Lung (tissue), 12 donors: ENCODE data around the gene RNF144A. TPM values are rescaled to one million over a fixed set of nuclear protein-coding genes. Genes with fewer than 3 reads are reported as not detected.
"Not testable (repeated sequence)": the region's sequence is repeated elsewhere in the genome, so short reads cannot be mapped to it uniquely, and the experiment has no call there.

ENCODE experiments used
- ATAC-seq: fragments of 200-7000 bp; cut with Tn5 transposase; one replicate; pipeline ENCODE4 v1.9.1; 2020; ENCODE audit warnings: moderate number of reproducible peaks; ENCODE audit not compliant: insufficient read depth, low FRiP score
- DNase-seq, 3 donors: peaks; one replicate each; pipeline ENCODE4 v3.0.0-alpha.2; 2013 to 2017
- H3K27ac ChIP-seq, 2 donors: one replicate each; pipeline ENCODE4 v1.5.1; 2013; ENCODE audit warnings: mild to moderate bottlenecking in 2 of 2, moderate library complexity in 2 of 2, control low read depth in 1 of 2, inconsistent platforms in 1 of 2, low read depth in 1 of 2, low read length in 1 of 2
- H3K27me3 ChIP-seq, 3 donors: one replicate each; pipeline ENCODE4 v1.5.1; 2013; ENCODE audit warnings: low read length in 2 of 3; ENCODE audit not compliant: control insufficient read depth in 3 of 3, insufficient read depth in 3 of 3
- H3K36me3 ChIP-seq, 4 donors: one replicate each; pipeline ENCODE4 v1.5.1; 2013; ENCODE audit warnings: low read length in 4 of 4, mild to moderate bottlenecking in 1 of 4, moderate library complexity in 1 of 4; ENCODE audit not compliant: control insufficient read depth in 4 of 4, insufficient read depth in 4 of 4
- H3K4me1 ChIP-seq, 5 donors: one replicate each; pipeline ENCODE4 v1.5.1; 2013; ENCODE audit warnings: low read length in 5 of 5, mild to moderate bottlenecking in 2 of 5, moderate library complexity in 1 of 5; ENCODE audit not compliant: control insufficient read depth in 5 of 5, insufficient read depth in 5 of 5
- H3K4me3 ChIP-seq: one replicate; pipeline ENCODE4 v1.5.1; 2013; ENCODE audit warnings: mild to moderate bottlenecking, control low read depth, moderate library complexity
- H3K9ac ChIP-seq, 2 donors: one replicate each; pipeline ENCODE4 v1.5.1; 2013; ENCODE audit warnings: low read length in 2 of 2, control low read depth in 1 of 2; ENCODE audit not compliant: insufficient read depth in 1 of 2
- H3K9me3 ChIP-seq, 4 donors: one replicate each; pipeline ENCODE4 v1.5.1; 2013; ENCODE audit warnings: low read length in 3 of 4, mild to moderate bottlenecking in 1 of 4, moderate library complexity in 1 of 4; ENCODE audit not compliant: control insufficient read depth in 4 of 4, insufficient read depth in 3 of 4
- WGBS, 2 donors: extraction: QIAGEN DNeasy Blood & Tissue Kit; methylation state at CpG; one replicate each; pipeline ENCODE4 v1.1.7; 2013; 5-methylcytosine and 5-hydroxymethylcytosine counted together
- polyA plus RNA-seq, 2 donors: library from polyadenylated mRNA; stranded (reverse); fragments of 200-250 nt; gene quantifications; one replicate each; pipeline ENCODE4 v1.2.1, GENCODE V29; 2013
- total RNA-seq, 2 donors: library from RNA; depleted of rRNA in 1 of 2; stranded (reverse); fragments of >200 nt in 1 of 2; gene quantifications; one replicate each; pipeline ENCODE4 v1.2.1, GENCODE V29; 2014 to 2021
- TF ChIP-seq, protein P1 (sequence below): IDR thresholded peaks from 2 replicates; pipeline ENCODE4 v1.5.1; 2012; ENCODE audit warnings: mild to moderate bottlenecking; ENCODE audit errors: control extremely low read depth, extremely low read depth
- donor health status: control.
- donor health status: control.
- donor health status: Bipolar disorder and iron deficiency.
- donor health status: healthy.
- donor health status: DM: yes; HTN: yes; CAD: no.

Gene RNF144A
- total and polyA plus RNA-seq, 4 donors, result 2.7 to 25.3 (median 5.8) TPM

DNA sequence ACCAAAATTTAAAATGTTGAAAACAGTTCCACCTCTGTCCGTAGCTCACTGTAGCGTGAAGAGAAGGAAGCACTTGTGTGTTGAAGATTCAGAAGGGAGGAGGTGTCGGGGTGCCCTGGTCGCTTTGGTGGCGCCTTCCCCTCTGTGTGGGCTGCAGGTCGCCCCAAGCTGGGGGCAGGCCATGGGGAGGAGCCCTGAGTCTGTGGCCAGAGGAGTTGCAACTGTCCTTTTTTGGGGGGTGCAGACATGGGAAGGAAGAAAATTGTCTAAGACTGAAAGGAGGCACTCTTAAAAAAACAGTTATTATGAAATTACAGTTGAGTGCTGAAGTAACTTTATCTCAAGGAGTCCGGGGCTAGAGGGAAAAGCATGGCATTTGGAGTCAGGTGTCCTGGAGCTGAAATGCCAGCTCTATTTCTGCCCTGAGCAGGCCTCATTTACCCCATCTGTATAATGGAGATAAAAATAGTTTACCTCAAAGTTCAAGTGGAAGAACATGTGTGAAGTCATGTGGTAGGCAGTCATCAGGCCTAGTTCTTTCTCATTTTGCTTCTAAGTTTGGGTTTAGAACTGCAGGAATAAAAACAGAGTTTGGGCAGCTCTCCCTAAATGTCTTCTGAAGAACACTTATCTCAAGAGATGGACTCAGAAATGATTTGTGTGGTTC lies 82.1 kb downstream of the RNF144A start:
- peaks cover 0 to 1% (median 0%) of the 10 kb centered on the region in 4 donors for H3K36me3 ChIP-seq
- H3K9me3 ChIP-seq, result no peaks in the 10 kb centered on the region
- H3K9ac ChIP-seq, result no peak overlapping the region
- WGBS, 2 donors, result 28 to 71% methylated on average over 7 of the region's 7 CpGs
- H3K27ac ChIP-seq, result peak overlapping the region in 1 of 2 donors; percentile 32
- TF ChIP-seq, protein P1, sequence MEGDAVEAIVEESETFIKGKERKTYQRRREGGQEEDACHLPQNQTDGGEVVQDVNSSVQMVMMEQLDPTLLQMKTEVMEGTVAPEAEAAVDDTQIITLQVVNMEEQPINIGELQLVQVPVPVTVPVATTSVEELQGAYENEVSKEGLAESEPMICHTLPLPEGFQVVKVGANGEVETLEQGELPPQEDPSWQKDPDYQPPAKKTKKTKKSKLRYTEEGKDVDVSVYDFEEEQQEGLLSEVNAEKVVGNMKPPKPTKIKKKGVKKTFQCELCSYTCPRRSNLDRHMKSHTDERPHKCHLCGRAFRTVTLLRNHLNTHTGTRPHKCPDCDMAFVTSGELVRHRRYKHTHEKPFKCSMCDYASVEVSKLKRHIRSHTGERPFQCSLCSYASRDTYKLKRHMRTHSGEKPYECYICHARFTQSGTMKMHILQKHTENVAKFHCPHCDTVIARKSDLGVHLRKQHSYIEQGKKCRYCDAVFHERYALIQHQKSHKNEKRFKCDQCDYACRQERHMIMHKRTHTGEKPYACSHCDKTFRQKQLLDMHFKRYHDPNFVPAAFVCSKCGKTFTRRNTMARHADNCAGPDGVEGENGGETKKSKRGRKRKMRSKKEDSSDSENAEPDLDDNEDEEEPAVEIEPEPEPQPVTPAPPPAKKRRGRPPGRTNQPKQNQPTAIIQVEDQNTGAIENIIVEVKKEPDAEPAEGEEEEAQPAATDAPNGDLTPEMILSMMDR, result no peak
- H3K4me1 ChIP-seq, result peaks cover 0 to 18% (median 6%) of the 10 kb centered on the region in 5 donors
- ATAC-seq (no peak), DNase-seq (no peak)
- H3K27me3 ChIP-seq, result no peaks in the 10 kb centered on the region
- H3K4me3 ChIP-seq, result no peak overlapping the region

DNA sequence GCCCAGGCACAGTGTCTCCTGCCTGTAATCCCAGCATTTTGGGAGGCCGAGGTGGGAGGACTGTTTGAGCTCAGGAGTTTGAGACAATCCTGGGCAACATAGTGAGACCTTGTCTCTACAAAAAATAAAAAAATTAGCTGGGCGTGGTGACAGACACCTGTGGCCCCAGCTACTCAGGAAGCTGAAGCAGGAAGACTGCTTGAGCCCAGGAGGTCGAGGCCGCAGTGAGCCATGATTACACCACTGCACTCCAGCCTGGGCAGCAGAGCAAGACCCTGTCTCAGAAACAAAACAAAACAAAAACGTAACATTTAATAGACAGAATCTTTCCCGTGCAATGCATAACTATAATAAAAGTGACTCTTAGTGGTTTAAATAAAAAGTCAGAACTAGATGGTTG lies 84.2 kb downstream of the RNF144A start:
- DNase-seq, H3K9ac ChIP-seq, H3K9me3 ChIP-seq, H3K27ac ChIP-seq, H3K36me3 ChIP-seq, H3K27me3 ChIP-seq, H3K4me3 ChIP-seq, ATAC-seq: not testable (repeated sequence)
- peaks cover 0 to 13% (median 6%) of the 10 kb centered on the region in 5 donors for H3K4me1 ChIP-seq
- WGBS, 2 donors, result 64 to 81% methylated on average over 6 of the region's 6 CpGs

DNA sequence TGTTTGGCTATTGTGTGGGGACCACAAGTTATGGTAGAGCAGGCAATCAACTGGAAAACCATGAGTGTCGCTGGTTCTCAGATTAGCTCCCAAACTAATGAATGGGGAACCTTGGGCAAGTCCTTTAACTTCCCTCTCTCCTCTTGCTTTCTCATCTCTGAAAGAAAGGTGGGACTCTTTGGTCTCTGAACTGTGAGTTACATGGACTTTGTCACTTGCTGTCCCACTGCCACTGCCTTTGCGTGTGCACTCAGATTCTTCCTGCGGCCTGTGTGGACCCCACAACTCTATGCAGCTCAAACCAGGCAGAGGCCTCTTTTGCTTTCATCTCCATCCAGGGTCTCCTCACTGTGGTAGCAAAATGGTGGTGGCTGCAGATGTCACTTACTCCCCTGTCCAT lies 86.7 kb downstream of the RNF144A start:
- ATAC-seq (no peak), DNase-seq (no peak)
- WGBS, 2 donors, result 83 to 92% methylated on average over 3 of the region's 3 CpGs
- Histone ChIP-seq H3K9me3 (no peaks in the 10 kb centered on the region), H3K36me3 (no peaks in the 10 kb centered on the region), H3K27me3 (no peaks in the 10 kb centered on the region), H3K4me3 (no peak overlapping the region), H3K27ac (no peak overlapping the region), H3K9ac (no peak overlapping the region), H3K4me1 (peaks cover 9 to 24% (median 11%) of the 10 kb centered on the region in 5 donors)
- TF ChIP-seq, protein P1, result no peak

DNA sequence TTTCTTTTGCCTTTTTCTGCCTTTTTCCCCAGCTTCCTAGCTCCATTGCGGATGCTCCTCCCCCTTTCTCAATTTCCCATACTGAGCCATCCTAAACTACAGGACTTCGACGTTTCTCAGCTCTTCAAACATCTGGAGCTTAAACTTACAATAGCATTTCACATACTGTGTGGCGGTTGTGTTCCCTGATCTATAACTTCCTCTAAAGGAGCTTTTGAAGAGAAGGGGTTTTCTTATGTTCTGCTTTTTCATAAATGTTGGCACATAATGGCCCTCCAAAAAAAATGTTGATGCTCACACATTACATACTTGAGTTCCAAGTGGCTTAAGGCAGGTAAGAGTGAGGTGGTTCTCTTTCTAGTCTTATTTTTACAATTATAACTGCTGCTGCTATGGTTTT lies 87.4 kb downstream of the RNF144A start:
- no peaks in the 10 kb centered on the region for H3K27me3 ChIP-seq
- DNase-seq, result no peak
- H3K9ac ChIP-seq, result no peak overlapping the region
- ATAC-seq, result no peak
- TF ChIP-seq, protein P1, result no peak
- no peaks in the 10 kb centered on the region for H3K36me3 ChIP-seq
- H3K9me3 ChIP-seq, result no peaks in the 10 kb centered on the region
- WGBS, 2 donors, result 26 to 48% methylated on average over 4 of the region's 4 CpGs
- peaks cover 8 to 20% (median 11%) of the 10 kb centered on the region in 5 donors for H3K4me1 ChIP-seq
- no peak overlapping the region for H3K27ac ChIP-seq
- H3K4me3 ChIP-seq, result no peak overlapping the region
